Esophagus mucosa (tissue), 1 donor: Measurements from ENCODE around the gene IL34. TPM values are rescaled to one million over a fixed set of nuclear protein-coding genes. Genes with fewer than 3 reads are reported as not detected.

Source experiments
- ATAC-seq: fragments of 200-7000 bp; cut with Tn5 transposase; one replicate; pipeline ENCODE4 v1.9.1; 2020
- total RNA-seq: library from RNA; stranded (reverse); gene quantifications from one replicate; pipeline ENCODE4 v1.2.4, GENCODE V29; 2023
- donor health status: DM: yes; HTN: yes; CAD: no.

IL34 gene
- total RNA-seq, 1 donor from 2014 or later = 7.9 TPM

DNA sequence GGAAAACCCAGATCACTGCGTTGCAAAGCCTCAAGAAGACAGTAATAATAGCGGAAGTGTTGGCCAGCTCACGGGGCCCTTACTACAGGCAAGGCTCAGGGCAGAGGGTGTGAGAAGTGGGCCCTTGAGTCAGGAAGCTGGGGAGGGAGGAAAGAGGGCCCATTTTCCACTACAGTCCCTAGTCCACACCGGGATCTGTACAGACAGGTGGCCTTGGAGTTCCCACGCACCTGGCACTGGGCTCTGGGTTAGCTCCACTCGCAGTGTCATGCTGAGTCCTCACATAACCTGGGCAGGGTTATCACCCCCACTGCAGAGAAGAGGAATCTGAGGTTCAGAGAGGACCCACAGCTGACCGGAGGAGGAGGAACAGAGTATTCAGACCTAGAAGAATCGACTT lies 56.3 kb downstream of the IL34 start:
- no peak for ATAC-seq

GRCh38 chr16:70703041-70703834 lies 56.9 kb downstream of the IL34 start:
- ATAC-seq = no peak

GRCh38 chr16:70703835-70704381 lies 57.5 kb downstream of the IL34 start:
- no peak for ATAC-seq

- no peak for ATAC-seq
These were observed 58.2 kb downstream of the IL34 start for GRCh38 chr16:70704586-70704985.

GRCh38 chr16:70705056-70705455 lies 58.7 kb downstream of the IL34 start:
- ATAC-seq = no peak

DNA sequence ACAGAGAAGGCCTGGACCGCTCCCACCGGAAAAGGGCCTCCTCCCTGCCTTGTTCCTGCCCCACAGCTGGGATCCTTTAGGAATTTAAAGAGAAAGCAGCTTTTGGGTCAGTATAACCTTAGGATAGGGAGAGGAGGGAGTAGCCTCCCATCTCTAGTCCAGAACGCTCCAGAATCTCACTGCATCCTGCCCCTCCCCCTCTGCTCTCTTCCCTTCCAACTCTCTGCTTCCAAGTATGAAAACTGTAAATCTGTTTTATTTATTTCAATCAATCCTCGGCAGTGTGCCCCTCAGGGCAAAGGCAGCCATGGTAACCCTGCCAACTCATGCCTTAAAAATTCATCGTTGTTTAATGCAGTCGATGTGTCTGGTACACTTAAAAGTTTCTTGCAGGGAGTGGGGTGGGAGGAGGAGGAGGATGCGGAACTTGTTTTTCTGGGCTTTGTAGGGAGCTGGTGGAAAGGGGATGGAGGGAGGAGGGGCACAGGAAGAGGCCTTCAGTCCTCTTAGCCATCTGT lies 60.6 kb downstream of the IL34 start:
- ATAC-seq = peak; percentile 17

DNA sequence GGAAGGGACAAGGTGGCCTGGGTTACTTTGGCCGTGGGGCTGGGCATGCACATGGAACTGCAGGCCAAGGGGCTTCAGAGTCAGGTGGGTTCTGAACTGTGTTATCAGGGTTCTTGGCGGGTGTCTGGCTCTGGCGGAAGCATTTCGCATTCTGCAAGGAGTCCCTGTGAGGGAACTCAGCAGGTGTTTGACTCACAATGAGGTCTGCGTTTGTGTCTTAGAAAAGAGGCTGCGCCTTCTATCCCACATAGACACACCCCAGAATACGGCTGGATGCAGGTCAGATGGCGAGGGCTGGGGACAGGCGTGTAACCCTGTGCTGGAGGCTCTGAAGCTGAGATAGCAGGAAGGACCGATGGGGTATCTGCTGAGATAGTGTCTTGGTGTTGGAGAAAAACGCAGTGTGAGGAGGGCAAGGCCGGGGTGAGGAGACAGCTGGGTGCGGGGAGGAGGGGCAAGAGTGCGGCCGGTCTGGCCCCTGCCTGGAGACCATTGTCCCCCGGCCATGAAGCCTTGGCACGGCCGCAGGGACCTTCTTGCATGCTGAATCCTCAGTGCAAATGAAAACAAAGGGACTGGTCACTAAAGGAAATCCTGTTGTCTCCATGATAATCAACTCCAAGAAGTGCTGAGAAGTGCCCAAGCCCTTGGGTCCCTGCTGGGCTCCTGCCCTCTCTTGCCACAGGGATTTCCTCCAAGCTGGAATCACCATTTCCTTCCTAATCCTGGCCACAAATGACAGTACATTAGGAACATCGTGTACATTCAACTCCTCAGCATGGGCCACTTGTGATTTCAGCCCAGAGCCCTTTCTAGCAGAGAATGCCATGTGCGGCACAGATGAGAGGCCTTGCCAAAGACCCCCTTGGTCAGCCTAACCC lies 62.2 kb downstream of the IL34 start:
- no peak for ATAC-seq

DNA sequence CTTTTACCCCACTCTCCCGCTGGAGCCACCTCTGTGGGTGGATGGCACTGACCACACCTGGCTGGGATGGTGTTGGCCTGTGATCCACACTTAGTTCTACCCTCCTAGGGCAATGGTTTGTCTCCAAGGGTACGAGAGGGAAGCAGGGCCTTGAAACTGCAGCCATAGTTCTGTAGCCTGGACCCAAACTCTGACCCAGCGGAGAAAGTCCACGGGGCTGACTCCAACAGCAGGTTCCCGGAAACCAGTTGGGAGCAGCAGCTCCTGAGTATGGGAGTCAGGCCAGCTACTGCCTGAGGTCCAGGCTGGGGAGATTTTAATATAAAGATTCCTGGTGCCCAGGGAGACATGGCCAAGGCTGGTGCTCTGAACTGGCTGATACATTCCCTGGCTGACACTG lies 63.1 kb downstream of the IL34 start:
- ATAC-seq = no peak

GRCh38 chr16:70709942-70710341 lies 63.6 kb downstream of the IL34 start:
- ATAC-seq = no peak

Other genes with a start within 250 kb of the IL34 start
- 1.7 TPM for gene ST3GAL2, start 207.5 kb upstream of the IL34 start, total RNA-seq
- 10.0 TPM for gene FCSK, start 192.0 kb upstream of the IL34 start, total RNA-seq
- 53.2 TPM for gene COG4, start 123.0 kb upstream of the IL34 start, total RNA-seq
- gene SF3B3, start 122.7 kb upstream of the IL34 start, total RNA-seq = 221 TPM
- gene MTSS2, start 39.5 kb downstream of the IL34 start, total RNA-seq = 32.8 TPM
- 22.0 TPM for gene VAC14, start 154.6 kb downstream of the IL34 start, total RNA-seq